Epidermal melanocyte (primary cell): ENCODE measurements around the gene GSG1L.
"Not testable (repeated sequence)": the region's sequence is repeated elsewhere in the genome, so short reads cannot be mapped to it uniquely, and the experiment has no call there.

Source experiments
- DNase-seq: peaks from one replicate; pipeline ENCODE4 v3.0.0; 2011; ENCODE audit warnings: low spot score; ENCODE audit not compliant: insufficient read length

The GSG1L gene

DNA sequence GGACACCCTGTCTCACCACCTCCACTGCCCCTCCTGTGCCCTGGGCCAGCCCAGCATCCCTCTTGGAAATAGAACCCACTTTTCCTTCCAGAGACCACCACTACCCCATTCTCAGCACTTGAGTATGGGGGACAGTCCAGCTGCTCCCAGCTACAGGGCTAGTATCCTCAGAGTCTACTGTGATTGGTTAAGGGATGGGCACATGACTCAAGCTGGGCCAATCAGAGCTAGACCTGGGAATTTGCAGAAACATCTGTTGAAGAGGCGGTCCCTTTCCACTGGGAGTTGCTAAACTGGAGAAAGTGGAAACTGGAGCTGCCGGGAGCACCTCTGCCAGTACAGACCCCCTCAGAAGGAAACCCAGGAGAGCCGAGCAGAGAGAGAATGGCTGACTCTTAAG, 156.6 kb downstream of the GSG1L start:
- no peak for DNase-seq

- no peak for DNase-seq
Observed at GRCh38 chr16:27903046-27903655, 160.4 kb downstream of the GSG1L start.

- no peak for DNase-seq
Observed at GRCh38 chr16:27902551-27902950, 161.0 kb downstream of the GSG1L start.

- no peak for DNase-seq
Observed at GRCh38 chr16:27901956-27902355, 161.6 kb downstream of the GSG1L start.

GRCh38 chr16:27899736-27900135, 163.8 kb downstream of the GSG1L start:
- DNase-seq, result no peak

DNA sequence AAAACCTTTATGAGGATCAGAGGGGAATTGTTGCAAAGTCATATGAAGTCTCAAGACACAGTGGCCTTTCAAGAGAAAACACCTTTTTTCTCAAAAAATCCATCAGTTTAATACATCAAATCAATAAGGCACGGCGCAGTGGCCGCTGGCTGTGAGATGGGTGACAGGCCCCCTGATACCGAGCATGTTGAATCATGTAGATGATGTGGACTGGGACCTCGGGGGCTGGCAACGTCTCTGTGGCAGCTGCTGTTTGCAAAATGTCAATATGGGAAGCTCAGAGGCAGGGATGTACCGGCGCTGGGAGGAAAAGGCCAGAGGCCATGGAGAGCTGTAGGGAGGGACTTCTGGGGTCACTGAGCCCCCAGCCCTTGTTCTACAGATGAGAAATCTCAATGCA, 169.1 kb downstream of the GSG1L start:
- no peak for DNase-seq

DNA sequence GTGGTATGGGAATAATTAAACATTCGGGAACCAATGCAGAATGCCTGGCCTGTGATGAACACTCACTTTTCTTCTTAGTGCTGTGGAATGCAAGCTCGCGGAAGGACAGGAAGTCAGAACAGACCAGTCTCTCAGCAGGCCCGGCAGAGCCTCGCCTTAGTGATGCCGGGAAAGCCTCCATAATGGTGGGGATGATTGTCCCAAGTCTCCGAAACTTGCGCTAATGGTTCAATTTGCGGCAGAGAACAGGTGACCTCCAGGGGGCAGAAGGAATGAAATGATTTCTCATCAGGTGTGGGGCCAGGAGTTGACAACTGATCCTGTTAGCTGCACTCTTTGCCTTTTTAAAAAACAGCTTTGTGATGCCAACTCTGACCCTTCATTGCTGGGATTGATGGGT, 170.6 kb downstream of the GSG1L start:
- DNase-seq, result no peak

DNA sequence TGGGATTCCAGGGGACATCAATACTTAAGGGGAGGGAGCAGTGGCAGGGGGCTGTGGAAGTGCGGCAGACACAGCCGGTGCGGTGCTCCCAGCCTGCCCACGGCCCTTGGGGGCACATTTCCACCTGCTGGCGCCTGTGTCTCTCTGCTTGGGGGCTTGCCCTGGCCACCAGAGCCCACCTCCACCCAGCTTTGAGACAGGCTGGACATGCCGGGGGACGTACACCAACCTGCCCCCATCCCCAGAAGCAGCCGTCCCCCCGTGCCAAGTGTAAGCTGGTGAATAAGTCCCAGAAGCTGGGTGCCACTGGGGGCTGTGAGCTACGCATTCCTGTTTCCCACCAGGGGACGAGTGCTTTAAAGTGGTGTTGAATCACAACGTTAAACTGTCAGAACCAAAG, 172.6 kb downstream of the GSG1L start:
- DNase-seq, result no peak

DNA sequence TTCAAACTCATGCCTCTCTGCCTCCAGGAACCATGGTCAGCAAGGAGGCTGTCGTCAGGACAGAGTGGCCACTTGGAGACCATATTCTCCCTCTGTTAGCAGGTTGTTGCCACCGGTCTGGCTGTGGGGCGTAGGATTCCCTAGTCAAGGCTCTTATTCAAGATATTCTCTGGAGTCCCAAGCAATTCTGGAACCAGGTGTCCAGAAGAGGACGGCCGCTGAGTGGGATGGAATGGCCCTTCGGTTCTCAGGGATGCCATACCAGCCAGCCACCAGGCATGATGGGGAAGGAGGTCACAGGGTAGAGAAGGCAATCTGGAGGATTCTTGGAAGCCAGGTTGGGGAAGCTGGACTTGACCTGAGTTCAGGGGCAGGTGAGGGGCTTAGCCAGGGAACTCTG, 173.5 kb downstream of the GSG1L start:
- no peak for DNase-seq

DNA sequence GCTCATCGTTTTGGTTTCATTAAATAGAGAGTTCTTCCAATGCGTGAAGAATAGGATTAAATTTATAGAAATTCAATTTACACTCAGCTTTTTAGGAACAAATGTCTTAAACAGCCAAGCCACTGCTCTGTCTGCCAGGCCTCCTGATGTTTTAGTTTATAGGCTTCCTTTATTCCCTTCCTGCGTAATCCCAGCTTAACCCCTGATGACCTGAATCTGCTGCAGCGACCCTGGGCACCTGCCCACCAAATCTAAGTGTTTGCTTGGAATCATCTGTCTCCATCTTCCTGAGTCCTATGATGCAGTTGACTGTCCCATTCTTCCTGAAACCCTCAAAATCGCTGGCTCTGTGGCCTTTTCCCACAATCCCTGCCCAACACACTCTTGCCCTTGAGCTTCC, 179.9 kb downstream of the GSG1L start:
- DNase-seq, result no peak

- no peak for DNase-seq
Observed at GRCh38 chr16:27880287-27880686, 183.2 kb downstream of the GSG1L start.

- no peak for DNase-seq
Observed at GRCh38 chr16:27879601-27880247, 183.8 kb downstream of the GSG1L start.

DNA sequence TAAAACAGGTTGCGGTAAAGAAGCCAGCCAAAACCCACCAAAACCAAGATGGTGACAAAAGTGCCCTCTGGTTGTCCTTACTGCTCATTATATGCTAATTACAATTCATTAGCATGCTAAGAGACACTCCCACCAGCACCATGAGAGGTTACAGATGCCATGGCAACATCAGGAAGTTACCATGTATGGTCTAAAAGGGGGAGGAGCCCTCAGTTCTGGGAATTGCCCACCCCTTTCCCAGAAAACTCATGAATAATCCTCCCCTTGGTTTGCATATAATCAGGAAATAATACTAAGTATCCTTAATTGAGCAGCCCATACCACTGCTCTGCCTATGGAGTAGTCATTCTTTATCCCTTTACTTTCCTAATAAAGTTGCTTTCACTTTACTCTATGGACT, 190.9 kb downstream of the GSG1L start:
- not testable (repeated sequence) for DNase-seq

- DNase-seq, result no peak
Observed at GRCh38 chr16:27870116-27870798, 193.3 kb downstream of the GSG1L start.

- no peak for DNase-seq
Observed at GRCh38 chr16:27869411-27869810, 194.1 kb downstream of the GSG1L start.

DNA sequence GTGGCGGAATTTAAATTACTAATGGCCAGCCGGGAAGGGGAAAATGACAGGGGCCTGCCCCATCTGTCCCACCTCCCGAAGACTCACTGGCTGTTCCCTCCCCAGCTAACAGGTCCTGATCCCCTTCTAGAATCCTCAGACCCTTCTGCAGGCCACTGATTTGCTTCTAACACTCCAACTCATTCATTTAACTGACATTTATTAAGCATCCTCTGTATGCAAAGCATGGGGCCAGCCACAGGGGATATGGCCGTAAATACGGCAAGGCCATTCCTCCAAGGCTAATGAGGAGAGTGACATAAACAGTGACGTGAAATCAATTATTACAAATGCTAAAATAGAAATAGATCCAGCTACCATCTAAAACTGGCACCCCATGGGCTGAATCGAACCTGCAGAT, 195.3 kb downstream of the GSG1L start:
- no peak for DNase-seq

DNA sequence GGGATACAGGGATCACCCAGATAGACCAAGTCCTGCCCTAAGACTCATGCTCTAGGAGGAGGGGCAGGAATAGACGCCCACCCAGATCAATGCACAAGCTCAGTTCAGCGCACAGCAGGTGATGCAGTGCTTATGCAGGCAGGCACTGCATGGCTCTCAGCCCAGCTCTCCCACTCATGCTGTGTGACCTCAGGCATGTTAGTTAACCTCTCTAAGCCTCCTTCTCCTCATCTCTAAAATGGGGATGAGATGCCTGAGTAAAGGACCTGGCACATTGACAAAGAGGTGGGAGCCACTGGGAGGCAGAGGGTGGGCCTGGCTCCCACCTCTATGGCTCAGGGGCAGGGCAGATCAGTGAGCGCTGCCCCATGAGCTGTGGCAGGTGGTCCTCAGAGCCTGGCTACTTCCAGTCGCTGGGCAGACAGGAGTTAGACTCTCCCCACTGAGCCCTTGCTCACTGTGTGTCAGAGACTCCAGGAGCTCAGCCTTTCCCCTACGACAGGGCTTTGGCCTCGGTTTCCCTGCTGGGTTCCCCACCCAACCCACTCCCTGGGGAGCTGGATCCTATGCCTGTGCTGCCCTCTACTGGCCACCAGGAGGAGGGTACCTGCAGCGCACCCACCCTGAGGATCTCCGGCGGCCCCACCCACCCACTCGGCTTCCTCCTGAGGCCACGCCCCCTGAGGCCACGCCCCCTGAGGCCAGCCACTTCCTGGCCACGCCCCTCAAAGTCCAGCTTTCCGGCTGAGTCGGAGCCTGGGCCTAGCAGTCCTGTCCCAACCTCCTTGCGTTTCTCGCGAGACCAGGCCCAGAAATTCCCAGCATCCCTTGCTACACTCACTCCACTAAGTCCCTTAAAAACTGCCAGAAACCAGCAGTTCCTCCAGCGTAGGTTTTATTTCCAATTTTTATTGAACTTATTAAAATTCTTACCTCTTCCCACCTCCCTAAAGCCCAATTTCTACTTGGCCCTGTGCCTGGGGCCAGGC, 196.1 kb downstream of the GSG1L start:
- no peak for DNase-seq

- DNase-seq, result no peak
Observed at GRCh38 chr16:27863377-27863776, 200.1 kb downstream of the GSG1L start.

GRCh38 chr16:27862953-27863352, 200.6 kb downstream of the GSG1L start:
- DNase-seq, result no peak

DNA sequence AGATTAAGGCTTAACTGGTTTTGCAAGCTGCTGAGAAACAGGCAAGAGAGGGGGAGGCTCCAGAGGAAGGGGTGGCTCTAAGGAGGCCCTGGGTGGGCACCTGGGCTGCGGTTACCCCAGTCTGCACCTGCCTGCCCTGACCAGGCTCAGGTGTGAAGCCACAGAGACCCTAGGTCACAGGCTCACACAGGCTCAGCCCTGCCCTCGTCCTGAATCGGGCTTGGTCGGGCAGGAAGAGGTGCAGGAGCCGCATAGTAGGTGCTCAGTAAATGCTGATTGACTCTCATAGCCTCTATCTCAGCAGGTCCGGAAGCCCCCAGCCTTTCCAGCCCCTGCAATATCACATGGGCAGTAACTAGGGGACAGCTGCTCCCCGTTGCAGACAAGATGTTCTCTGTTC, 203.4 kb downstream of the GSG1L start:
- no peak for DNase-seq

- no peak for DNase-seq
Observed at GRCh38 chr16:27859020-27859419, 204.5 kb downstream of the GSG1L start.

DNA sequence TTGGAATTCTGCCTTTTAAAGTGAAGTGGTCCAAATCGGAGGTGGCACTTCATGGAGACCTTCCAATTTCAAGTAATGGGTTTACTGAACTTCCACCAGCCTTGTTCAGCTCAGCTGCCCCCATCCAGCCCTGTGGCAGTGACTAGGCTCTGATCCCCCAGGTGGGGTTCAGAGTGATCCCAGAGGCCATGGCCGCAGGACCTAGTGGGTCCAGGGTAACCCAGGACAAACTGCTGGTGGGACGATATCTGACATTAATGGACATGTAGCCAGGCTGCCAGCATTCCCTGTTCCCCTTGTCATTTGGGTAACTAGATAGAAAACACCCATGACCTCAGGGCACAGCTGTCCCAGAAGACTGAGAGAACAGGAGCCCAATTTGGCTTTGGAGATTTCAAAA, 209.9 kb downstream of the GSG1L start:
- no peak for DNase-seq
